COLO829 (cell line): ENCODE measurements around the gene ACOX2.

Experiments
- DNase-seq: peaks from one replicate; pipeline ENCODE4 v3.0.0; 2012; ENCODE audit warnings: low spot score

ACOX2 gene

GRCh38 chr3:58566398-58567250 is 29.6 kb upstream of the ACOX2 start:
- no peak for DNase-seq

GRCh38 chr3:58565621-58566397 is 28.8 kb upstream of the ACOX2 start:
- DNase-seq, result no peak

- DNase-seq, result no peak
Measured at GRCh38 chr3:58564456-58565160, 27.6 kb upstream of the ACOX2 start.

GRCh38 chr3:58564054-58564453 is 27.1 kb upstream of the ACOX2 start:
- no peak for DNase-seq

GRCh38 chr3:58563386-58564035 is 26.5 kb upstream of the ACOX2 start:
- no peak for DNase-seq

- DNase-seq, result no peak
Measured at GRCh38 chr3:58562498-58562897, 25.5 kb upstream of the ACOX2 start.

GRCh38 chr3:58560771-58561311 is 23.9 kb upstream of the ACOX2 start:
- DNase-seq, result peak; percentile 38

GRCh38 chr3:58559586-58559985 is 22.6 kb upstream of the ACOX2 start:
- DNase-seq, result no peak

GRCh38 chr3:58557491-58557890 is 20.5 kb upstream of the ACOX2 start:
- no peak for DNase-seq

GRCh38 chr3:58556761-58557221 is 19.8 kb upstream of the ACOX2 start:
- DNase-seq, result no peak

- no peak for DNase-seq
Measured at GRCh38 chr3:58556001-58556400, 19.0 kb upstream of the ACOX2 start.

GRCh38 chr3:58555203-58555602 is 18.2 kb upstream of the ACOX2 start:
- no peak for DNase-seq

- no peak for DNase-seq
Measured at GRCh38 chr3:58553003-58553402, 16.0 kb upstream of the ACOX2 start.

GRCh38 chr3:58551636-58552180 is 14.7 kb upstream of the ACOX2 start:
- DNase-seq, result no peak

- no peak for DNase-seq
Measured at GRCh38 chr3:58544541-58544940, 7.6 kb upstream of the ACOX2 start.

GRCh38 chr3:58540176-58540858 is 3.3 kb upstream of the ACOX2 start:
- no peak for DNase-seq

GRCh38 chr3:58539626-58540025 is 2.6 kb upstream of the ACOX2 start:
- no peak for DNase-seq

- DNase-seq, result no peak
Measured at GRCh38 chr3:58537412-58538301, 667 bp upstream of the ACOX2 start.

GRCh38 chr3:58535531-58536500 is 1.2 kb downstream of the ACOX2 start:
- no peak for DNase-seq
